ENCODE results near the gene KRT31.

Gene KRT31

GRCh38 chr17:41369023-41369422 lies 28.4 kb downstream of the KRT31 start:
- TF ChIP-seq, protein P1, sequence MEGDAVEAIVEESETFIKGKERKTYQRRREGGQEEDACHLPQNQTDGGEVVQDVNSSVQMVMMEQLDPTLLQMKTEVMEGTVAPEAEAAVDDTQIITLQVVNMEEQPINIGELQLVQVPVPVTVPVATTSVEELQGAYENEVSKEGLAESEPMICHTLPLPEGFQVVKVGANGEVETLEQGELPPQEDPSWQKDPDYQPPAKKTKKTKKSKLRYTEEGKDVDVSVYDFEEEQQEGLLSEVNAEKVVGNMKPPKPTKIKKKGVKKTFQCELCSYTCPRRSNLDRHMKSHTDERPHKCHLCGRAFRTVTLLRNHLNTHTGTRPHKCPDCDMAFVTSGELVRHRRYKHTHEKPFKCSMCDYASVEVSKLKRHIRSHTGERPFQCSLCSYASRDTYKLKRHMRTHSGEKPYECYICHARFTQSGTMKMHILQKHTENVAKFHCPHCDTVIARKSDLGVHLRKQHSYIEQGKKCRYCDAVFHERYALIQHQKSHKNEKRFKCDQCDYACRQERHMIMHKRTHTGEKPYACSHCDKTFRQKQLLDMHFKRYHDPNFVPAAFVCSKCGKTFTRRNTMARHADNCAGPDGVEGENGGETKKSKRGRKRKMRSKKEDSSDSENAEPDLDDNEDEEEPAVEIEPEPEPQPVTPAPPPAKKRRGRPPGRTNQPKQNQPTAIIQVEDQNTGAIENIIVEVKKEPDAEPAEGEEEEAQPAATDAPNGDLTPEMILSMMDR (IDR thresholded peaks at IDR 0.05; ENCODE audit: low read depth, low read length) = no peak
- no peak for DNase-seq (ENCODE audit: extremely low read depth, low read depth)

DNA sequence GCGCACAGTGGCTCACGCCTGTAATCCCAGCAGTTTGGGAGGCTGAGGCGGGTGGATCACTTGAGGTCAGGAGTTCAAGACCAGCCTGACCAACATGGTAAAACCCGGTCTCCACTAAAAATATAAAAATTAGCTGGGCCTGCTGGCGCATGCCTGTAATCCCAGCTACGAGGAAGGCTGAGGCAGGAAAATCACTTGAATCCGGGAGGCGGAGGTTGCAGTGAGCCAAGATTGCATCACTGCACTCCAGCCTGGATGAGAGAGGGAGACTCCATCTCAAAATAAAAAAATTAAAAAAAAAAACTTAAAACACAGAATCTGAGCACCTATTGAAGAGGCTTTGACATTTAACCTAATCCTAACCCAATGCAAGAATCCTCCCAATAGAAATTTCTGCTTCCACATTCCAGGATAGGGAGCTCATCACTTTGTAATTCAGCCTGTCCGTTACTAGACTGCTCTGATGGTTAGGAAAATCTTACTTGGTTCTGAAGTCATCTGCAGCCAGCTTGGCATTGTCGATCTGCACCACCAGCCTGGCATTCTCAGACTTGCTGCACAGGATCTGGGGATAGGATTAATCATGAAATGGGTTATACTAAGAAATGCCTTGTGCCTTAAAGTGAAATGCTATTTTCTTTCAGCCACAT lies 29.9 kb downstream of the KRT31 start:
- TF ChIP-seq, protein P1 (IDR thresholded peaks at IDR 0.05; ENCODE audit: low read depth, low read length) = no peak
- no peak for DNase-seq (ENCODE audit: extremely low read depth, low read depth)

GRCh38 chr17:41366070-41366469 lies 31.3 kb downstream of the KRT31 start:
- TF ChIP-seq, protein P1 (IDR thresholded peaks at IDR 0.05; ENCODE audit: low read depth, low read length) = no peak
- no peak for DNase-seq (ENCODE audit: extremely low read depth, low read depth)

DNA sequence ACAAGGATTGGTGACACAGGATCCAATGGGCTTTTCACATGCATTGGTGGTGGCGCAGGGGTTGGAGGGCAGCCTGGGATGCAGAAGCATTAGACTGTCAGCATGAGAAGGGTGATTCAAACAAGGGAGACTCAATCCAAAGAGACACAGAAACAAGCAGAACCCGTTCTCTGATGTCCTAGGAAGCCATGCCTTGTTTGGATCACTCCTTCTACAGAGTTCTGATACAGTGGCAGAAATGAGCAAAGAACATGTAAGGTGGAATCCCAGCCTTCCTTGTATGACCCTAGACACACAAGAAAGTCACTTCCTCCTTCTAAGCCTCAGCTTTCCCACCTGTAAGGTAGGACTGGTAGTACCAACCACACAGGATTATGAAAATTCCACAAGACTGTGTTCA lies 33.5 kb downstream of the KRT31 start:
- DNase-seq (ENCODE audit: extremely low read depth, low read depth) = no peak
- TF ChIP-seq, protein P1 (IDR thresholded peaks at IDR 0.05; ENCODE audit: low read depth, low read length) = no peak

DNA sequence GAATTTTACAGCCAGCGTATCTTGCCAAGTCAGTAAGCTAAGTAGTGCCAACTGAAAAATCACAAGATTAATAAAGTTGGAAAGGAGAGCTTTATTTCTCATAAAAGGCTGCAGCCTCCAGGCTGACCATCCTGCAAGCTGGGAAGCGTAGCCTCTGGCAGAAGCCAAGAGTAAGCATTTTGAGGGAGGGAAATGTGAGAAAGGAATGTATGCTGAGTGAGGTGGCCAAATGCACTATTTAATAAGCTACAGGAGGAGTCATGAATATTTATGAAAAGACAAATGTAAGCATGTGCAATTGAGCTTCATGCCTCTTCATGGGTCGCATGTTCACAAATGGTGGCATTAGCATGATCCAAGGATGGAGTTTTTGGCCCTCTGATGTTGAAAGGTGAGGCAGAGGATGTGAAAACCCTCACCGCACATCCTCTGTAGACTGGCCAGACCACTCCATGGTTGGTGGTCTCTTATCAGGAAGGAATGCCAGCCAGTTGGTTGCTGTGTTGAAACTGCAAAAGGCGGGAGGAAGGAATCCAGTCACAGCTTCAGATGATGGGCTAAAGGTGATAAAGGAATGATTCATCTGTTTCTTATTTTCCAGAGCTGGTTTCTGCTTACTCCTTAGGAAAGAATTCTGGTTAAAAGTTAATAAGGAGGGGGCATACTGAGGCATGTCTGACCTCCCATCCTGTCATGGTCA lies 37.0 kb downstream of the KRT31 start:
- no peak for DNase-seq (ENCODE audit: extremely low read depth, low read depth)
- TF ChIP-seq, protein P1 (IDR thresholded peaks at IDR 0.05; ENCODE audit: low read depth, low read length) = no peak

DNA sequence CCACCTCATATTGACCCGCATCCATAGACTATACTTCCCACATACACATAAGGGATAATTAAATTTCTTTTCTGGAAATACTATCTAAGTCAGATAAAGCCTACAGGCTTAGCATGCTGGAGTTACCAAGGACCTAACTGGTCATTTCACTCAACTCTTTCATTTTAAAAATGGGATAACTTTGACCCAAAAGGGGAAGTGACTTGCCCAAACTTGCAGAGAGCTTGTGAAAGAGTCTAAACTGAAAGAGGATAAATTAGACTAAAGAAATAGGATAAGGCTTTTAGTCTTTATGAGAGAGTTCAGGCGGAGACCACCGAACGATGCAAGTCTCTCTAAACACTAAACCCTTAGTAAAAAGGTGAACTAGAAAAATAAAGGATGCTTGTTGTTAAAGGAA lies 42.9 kb downstream of the KRT31 start:
- DNase-seq (ENCODE audit: extremely low read depth, low read depth) = no peak
- TF ChIP-seq, protein P1 (IDR thresholded peaks at IDR 0.05; ENCODE audit: low read depth, low read length) = no peak

DNA sequence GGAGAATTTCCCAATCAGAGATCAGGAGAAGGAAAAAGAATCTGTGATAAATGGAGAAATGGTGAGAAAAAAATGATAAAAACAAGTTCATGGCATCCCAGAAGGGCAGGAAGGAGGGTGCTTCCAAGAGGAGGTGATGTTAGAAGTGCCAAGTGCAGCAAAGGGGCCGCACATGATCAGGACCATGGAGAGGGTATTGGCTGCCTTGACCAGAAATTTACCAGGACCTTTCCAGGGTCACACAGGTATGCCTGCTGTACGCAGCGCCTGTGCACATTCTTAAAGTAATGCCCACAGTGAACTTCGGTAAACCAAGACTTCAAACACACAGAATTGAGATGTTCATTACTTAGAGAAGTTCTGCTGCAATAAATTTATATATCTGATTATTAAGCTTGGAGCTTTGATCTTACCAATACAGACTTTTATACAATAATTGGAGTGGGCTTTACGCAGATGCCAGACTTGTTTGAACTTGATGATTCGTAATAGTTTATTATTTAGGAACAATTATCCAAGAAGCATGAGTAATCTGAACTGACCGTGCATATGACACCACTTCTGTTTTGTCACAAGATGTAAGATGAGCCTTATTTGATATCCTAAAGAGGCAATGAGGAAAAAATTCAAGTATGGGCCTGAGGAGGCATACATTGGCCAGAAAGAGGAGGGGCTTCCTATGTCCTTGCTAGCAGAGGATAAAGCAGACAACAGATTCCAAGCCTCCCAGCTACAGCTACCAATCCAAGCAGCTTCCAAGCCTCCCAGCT lies 44.6 kb downstream of the KRT31 start:
- TF ChIP-seq, protein P1 (IDR thresholded peaks at IDR 0.05; ENCODE audit: low read depth, low read length) = no peak
- DNase-seq (ENCODE audit: extremely low read depth, low read depth) = no peak
